Ureter (tissue), 1 donor: ENCODE data around the gene ZBTB43. TPM values are rescaled to one million over a fixed set of nuclear protein-coding genes. Genes with fewer than 3 reads are reported as not detected.
"Not testable (repeated sequence)": the region's sequence is repeated elsewhere in the genome, so short reads cannot be mapped to it uniquely, and the experiment has no call there.

Experiments
- DNase-seq: peaks from one replicate; pipeline ENCODE4 v3.0.0-alpha.2; 2020; ENCODE audit warnings: low spot score
- total RNA-seq: library from RNA; stranded (reverse); gene quantifications from one replicate; pipeline ENCODE4 v1.2.4, GENCODE V29; 2023
- donor health status: DM: yes; HTN: yes; CAD: no.

ZBTB43 gene, protein sequence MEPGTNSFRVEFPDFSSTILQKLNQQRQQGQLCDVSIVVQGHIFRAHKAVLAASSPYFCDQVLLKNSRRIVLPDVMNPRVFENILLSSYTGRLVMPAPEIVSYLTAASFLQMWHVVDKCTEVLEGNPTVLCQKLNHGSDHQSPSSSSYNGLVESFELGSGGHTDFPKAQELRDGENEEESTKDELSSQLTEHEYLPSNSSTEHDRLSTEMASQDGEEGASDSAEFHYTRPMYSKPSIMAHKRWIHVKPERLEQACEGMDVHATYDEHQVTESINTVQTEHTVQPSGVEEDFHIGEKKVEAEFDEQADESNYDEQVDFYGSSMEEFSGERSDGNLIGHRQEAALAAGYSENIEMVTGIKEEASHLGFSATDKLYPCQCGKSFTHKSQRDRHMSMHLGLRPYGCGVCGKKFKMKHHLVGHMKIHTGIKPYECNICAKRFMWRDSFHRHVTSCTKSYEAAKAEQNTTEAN
- total RNA-seq = 22.0 TPM

GRCh38 chr9:126804696-126805553, at the start of gene ZBTB43:
ZBTB43 (plus strand) TSS chr9:126805040; CDS start chr9:126832510, 27,470 bp downstream.
- DNase-seq = peak; percentile 97

GRCh38 chr9:126755317-126755875, 49.4 kb upstream of the ZBTB43 start:
- DNase-seq = peak; percentile 20

- peak; percentile 19 for DNase-seq
Measured at GRCh38 chr9:126756238-126756637, 48.6 kb upstream of the ZBTB43 start.

GRCh38 chr9:126756876-126757415, 47.9 kb upstream of the ZBTB43 start:
- DNase-seq = no peak

- DNase-seq = no peak
Measured at GRCh38 chr9:126758916-126759585, 45.8 kb upstream of the ZBTB43 start.

DNA sequence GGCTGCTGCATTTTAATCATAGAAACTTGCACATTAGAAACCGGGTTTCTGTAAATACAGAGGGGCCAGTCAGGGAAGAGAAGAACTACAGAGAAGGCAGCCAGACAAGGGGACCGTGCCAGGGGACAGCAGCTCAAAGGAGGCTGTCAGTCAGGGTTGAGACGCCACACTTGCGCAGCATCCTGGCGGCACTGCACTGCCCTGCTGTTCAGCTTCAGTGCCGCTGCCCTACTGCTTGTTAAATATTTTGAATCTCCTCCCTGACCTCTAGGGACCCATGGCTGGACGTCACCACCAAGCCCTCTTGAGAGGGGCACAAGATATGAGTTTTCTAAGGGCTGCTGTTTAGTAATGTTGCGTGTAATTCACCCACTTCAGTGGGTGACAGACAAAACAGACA, 43.6 kb upstream of the ZBTB43 start:
- DNase-seq = no peak

- DNase-seq = no peak
Measured at GRCh38 chr9:126763130-126763764, 41.6 kb upstream of the ZBTB43 start.

- DNase-seq = no peak
Measured at GRCh38 chr9:126773004-126773607, 31.7 kb upstream of the ZBTB43 start.

DNA sequence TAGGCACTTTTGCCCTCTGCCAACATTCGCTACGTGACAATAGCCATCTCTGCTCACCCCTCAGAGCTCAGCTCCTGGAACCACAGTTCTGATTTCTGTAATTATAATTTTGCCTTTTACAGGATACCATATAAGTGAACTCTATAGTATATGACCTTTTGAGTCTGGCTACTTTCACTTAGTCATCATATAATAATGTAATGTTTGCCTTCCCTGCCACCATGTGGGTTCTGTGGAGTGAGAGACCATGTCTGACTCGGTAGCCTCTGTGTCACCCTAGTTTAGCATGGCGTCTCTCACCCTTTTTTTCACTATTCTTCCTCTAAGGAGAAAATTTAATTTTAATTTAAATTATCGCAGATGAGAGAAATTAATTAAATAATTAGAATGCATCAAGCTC, 28.9 kb upstream of the ZBTB43 start:
- no peak for DNase-seq

DNA sequence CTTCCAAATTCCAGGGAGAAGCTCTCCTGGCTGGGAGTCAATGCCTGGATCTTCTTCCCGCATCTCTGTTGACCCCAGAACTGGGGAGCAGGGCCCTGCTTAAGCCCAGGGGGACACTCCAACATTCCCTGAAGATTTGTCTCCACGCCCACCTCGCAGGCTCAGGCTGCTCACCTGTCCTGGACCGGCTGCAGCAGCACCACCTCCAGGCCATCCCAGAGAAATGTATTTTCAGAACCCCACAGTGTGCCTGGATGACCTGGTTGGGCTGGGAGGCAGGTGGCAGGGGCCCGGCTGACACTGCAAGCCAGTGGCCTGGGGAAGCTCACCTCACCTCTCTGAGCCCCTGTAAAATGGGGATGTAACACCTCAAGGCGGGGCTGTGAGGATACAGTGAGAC, 27.1 kb upstream of the ZBTB43 start:
- DNase-seq = no peak

- DNase-seq = no peak
Measured at GRCh38 chr9:126778141-126778540, 26.7 kb upstream of the ZBTB43 start.

GRCh38 chr9:126778696-126779095, 26.1 kb upstream of the ZBTB43 start:
- not testable (repeated sequence) for DNase-seq

DNA sequence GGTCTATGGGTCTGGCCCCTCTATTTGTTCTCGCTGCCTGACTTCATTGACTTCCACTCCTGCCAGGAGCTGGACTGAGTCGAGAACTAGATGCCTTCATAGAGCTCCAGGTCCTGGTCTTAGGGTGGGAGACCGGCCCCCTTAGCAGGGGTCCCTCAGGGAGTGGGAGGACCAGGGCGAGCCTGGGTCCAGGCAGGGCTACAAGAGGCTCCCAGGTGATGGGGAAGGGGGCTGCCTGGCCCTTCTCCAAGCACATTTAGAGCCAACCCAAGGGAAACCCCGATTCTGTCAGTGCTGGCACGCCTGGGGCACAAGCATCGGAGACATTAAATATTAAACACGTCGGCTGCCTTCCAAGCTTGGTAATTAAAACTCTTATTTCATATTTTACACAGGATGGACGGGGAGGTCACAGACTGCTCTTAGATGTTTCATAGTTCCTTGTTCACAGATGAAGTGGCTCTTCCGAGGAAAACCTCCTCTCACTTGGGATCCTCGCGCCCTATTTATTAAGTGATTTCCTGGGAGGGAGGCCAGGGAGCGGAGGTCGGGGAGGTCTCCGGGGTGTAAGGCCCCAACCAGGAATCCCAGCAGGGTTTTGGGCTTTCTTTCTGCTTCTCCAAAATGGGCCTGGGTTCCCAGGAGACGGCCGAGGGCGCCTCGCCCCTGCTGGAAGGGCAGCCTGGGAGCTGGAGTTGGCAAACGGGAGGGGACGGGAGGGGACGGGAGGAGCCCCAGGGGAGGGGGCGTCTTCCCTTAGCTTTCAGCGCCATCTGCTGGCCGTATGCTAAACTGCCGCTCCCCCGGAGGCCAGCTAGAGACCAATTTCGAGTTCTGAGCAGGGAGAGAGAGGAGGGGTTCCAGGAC, 23.4 kb upstream of the ZBTB43 start:
- peak; percentile 81 for DNase-seq

DNA sequence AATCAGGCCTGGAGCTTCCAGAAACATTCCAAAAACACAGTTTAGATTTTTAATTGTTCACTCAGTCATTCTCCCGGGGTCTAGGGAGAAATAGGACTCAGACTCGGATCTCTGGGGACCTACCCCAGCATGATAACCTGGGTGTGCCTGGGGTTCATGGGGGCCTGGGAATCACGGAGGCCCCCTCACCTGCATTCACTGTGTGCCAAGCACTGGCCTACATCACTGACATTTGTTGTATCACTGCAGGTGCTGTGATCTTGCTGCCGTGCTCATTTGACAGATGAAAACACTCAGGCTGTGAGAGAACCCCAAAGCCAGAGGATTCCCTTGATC, 22.8 kb upstream of the ZBTB43 start:
- no peak for DNase-seq

GRCh38 chr9:126783949-126784348, 20.9 kb upstream of the ZBTB43 start:
- no peak for DNase-seq

- no peak for DNase-seq
Measured at GRCh38 chr9:126784401-126784800, 20.4 kb upstream of the ZBTB43 start.

DNA sequence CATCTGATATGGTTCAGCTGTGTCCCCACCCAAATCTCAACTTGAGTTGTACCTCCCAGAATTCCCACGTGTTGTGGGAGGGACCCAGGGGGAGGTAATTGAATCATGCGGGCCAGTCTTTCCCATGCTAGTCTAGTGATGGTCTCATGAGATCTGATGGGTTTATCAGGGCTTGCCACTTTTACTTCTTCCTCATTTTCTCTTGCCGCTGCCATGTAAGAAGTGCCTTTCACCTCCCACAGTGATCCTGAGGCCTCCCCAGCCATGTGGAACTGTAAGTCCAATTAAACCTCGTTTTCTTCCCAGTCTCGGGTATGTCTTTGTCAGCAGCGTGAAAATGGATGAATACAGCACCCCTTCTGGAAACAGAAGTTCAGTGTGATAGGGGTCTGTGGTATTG, 20.0 kb upstream of the ZBTB43 start:
- DNase-seq = not testable (repeated sequence)

DNA sequence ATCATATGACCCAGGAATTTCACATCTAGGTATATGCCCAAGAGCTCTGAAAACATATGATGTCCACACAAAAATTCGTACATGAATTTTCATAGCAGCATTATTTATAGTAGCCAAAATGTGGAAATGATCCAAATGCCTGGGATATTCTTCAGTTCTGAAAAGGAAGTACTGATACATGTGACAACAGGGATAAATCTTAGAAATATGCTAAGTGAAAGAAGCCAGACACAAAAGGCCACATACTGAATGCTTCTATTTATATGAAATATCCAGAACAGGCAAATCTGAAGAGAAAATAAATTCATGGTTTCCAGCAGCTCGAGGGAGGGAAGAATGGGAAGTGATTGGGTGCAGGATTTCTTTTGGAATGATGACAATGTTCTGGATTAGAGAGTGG, 16.8 kb upstream of the ZBTB43 start:
- DNase-seq = no peak

- DNase-seq = peak; percentile 25
Measured at GRCh38 chr9:126788634-126789349, 16.0 kb upstream of the ZBTB43 start.
